GM18520 (cell line): ENCODE measurements around the gene KIF26B.
"Not testable (repeated sequence)": the region's sequence is repeated elsewhere in the genome, so short reads cannot be mapped to it uniquely, and the experiment has no call there.

Experiments used
- ATAC-seq: cut with Tn5 transposase; IDR thresholded peaks from one replicate; pipeline ENCODE4 v1.9.1; 2021; ENCODE audit not compliant: unreplicated experiment

Gene KIF26B

GRCh38 chr1:245345191-245345884 lies 190.6 kb downstream of the KIF26B start:
- ATAC-seq, result no peak

- no peak for ATAC-seq
These were observed 193.8 kb downstream of the KIF26B start for GRCh38 chr1:245348626-245349025.

- ATAC-seq, result no peak
These were observed 198.6 kb downstream of the KIF26B start for GRCh38 chr1:245353411-245353810.

GRCh38 chr1:245353915-245354775 lies 199.4 kb downstream of the KIF26B start:
- no peak for ATAC-seq

- ATAC-seq, result not testable (repeated sequence)
These were observed 201.3 kb downstream of the KIF26B start for GRCh38 chr1:245355851-245356630.

- no peak for ATAC-seq
These were observed 202.3 kb downstream of the KIF26B start for GRCh38 chr1:245356891-245357585.

- ATAC-seq, result not testable (repeated sequence)
These were observed 204.4 kb downstream of the KIF26B start for GRCh38 chr1:245359101-245359680.

- ATAC-seq, result no peak
These were observed 206.3 kb downstream of the KIF26B start for GRCh38 chr1:245361065-245361464.

GRCh38 chr1:245361951-245362350 lies 207.2 kb downstream of the KIF26B start:
- ATAC-seq, result no peak

- ATAC-seq, result no peak
These were observed 208.8 kb downstream of the KIF26B start for GRCh38 chr1:245363461-245364200.

- ATAC-seq, result no peak
These were observed 210.6 kb downstream of the KIF26B start for GRCh38 chr1:245365095-245366020.

GRCh38 chr1:245366886-245367285 lies 212.1 kb downstream of the KIF26B start:
- no peak for ATAC-seq

GRCh38 chr1:245370175-245370825 lies 215.5 kb downstream of the KIF26B start:
- ATAC-seq, result no peak

GRCh38 chr1:245370905-245371581 lies 216.3 kb downstream of the KIF26B start:
- ATAC-seq, result no peak

GRCh38 chr1:245373131-245373530 lies 218.3 kb downstream of the KIF26B start:
- ATAC-seq, result no peak

GRCh38 chr1:245375789-245376460 lies 221.1 kb downstream of the KIF26B start:
- ATAC-seq, result no peak

- no peak for ATAC-seq
These were observed 223.1 kb downstream of the KIF26B start for GRCh38 chr1:245377854-245378253.
